22Rv1 (cell line): ENCODE data around the gene ZNF112.

Source experiments
- CTCF ChIP-seq: fragments of 450-650 bp; IDR thresholded peaks from 2 replicates; pipeline ENCODE4 v1.5.1; 2017; ENCODE audit warnings: mild to moderate bottlenecking
- ZFX ChIP-seq: fragments of 450-650 bp; IDR thresholded peaks from 2 replicates; pipeline ENCODE4 v1.6.1; 2017; ENCODE audit warnings: antibody characterized with exemption, borderline replicate concordance

- no peak for TF ChIP-seq CTCF
- no peak for TF ChIP-seq ZFX
Measured at GRCh38 chr19:44315883-44316282, 40.6 kb downstream of the ZNF112 start.
